Type B pancreatic cell (in vitro differentiated cells): ENCODE results near the gene SIK3. TPM values are rescaled to one million over a fixed set of nuclear protein-coding genes. Genes with fewer than 3 reads are reported as not detected.

Experiments used
- DNase-seq: peaks from one replicate; pipeline ENCODE4 v3.0.0; 2021; ENCODE audit warnings: mixed read lengths; ENCODE audit not compliant: unreplicated experiment; ENCODE audit errors: extremely low spot score
- H3K27ac Mint-ChIP-seq: 2 replicates; pipeline ENCODE4 v1.8.0; 2021; ENCODE audit warnings: mild to moderate bottlenecking, mixed read lengths
- H3K27me3 Mint-ChIP-seq: 2 replicates; pipeline ENCODE4 v1.8.0; 2021; ENCODE audit warnings: mixed read lengths
- H3K36me3 Mint-ChIP-seq: 2 replicates; pipeline ENCODE4 v1.8.0; 2021; ENCODE audit warnings: mixed read lengths
- H3K4me1 Mint-ChIP-seq: one replicate; pipeline ENCODE4 v1.8.0; 2021; ENCODE audit warnings: mixed read lengths; ENCODE audit not compliant: unreplicated experiment
- H3K4me3 Mint-ChIP-seq: 2 replicates; pipeline ENCODE4 v1.8.0; 2021; ENCODE audit warnings: mild to moderate bottlenecking, mixed read lengths
- H3K9me3 Mint-ChIP-seq: 2 replicates; pipeline ENCODE4 v1.8.0; 2021; ENCODE audit warnings: mixed read lengths
- CTCF ChIP-seq: fragments of 200-600 bp; sonication (generic); conservative IDR thresholded peaks from 2 replicates; pipeline ENCODE4 v1.5.0; 2021; ENCODE audit warnings: antibody characterized with exemption, mild to moderate bottlenecking
- total RNA-seq: library from RNA; stranded (reverse); gene quantifications from 2 replicates; pipeline ENCODE4 v1.2.1, GENCODE V29; 2021; ENCODE audit warnings: low replicate concordance

The SIK3 gene
- total RNA-seq, 1 donor from 2014 or later, result 39.9 TPM

DNA sequence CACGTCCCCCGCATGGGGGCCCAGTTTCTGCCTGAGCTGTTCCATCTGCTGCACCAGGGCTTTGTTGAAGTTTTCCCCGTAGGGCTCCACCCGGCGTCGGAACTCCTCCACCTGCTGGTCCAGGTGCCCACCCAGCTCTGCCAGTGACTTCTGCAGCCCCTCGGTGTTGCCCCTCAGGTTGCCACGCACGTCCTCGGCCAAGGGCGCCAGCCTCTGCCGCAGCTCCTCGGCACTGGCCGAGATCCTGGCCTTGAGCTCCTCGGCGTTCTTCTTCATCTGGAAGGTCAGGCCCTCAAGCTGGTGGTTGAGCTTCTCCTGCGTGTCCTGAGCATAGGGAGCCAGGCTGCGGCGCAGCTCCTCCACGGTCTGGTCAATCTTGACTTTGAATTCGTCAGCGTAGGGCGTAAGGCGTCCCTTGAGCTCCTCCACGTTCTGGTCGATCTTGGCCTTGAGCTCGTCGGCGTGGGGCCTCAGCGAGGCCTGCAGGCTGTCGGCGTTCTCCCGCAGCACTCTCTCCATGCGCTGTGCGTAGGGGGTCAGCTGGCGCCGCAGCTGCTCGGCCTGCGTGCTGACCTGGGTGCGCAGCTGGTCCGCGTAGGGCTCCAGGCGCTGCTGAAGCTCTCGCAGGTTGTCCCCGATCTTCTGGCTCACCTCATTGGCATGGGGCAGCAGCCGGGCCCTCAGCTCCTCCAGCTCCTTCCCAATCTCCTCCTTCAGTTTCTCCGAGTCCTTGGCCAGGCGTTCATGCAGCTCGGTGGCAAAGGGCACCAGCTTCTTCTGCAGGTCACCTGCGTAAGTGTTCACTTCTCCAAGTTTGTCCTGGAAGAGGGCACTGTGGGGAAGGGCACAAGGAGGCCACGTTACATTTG is 276.9 kb downstream of the SIK3 start:
- Mint-ChIP-seq H3K9me3 (no peaks in the 10 kb centered on the region), H3K4me3 (no peak overlapping the region), H3K36me3 (no peaks in the 10 kb centered on the region), H3K27ac (no peak overlapping the region), H3K4me1 (peaks cover under 1% of the 10 kb centered on the region), H3K27me3 (no peaks in the 10 kb centered on the region)
- no peak for TF ChIP-seq CTCF
- DNase-seq, result no peak

DNA sequence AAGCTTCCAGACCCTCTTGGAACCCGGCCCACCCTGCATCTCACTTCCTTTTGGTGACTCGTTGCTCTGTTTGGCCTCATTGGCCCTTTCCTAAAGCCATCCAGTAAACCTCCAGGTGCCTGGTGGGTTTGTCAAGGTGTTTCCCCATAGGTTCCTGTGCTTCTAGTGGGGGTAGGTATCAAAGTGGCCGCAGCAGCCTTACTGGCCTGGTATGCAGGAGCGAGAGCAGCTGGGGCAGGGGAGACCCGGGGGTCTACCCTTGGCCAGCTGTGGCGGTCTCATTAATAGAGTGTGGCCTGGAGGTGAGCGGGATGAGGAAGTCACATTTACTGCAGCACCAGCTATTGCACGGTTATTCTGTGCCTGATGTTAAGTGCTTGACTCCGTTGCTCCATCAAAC is 279.2 kb downstream of the SIK3 start:
- H3K27ac Mint-ChIP-seq, result no peak overlapping the region
- DNase-seq, result no peak
- TF ChIP-seq CTCF, result no peak
- no peaks in the 10 kb centered on the region for H3K9me3 Mint-ChIP-seq
- no peaks in the 10 kb centered on the region for H3K4me1 Mint-ChIP-seq
- no peaks in the 10 kb centered on the region for H3K27me3 Mint-ChIP-seq
- no peak overlapping the region for H3K4me3 Mint-ChIP-seq
- no peaks in the 10 kb centered on the region for H3K36me3 Mint-ChIP-seq

DNA sequence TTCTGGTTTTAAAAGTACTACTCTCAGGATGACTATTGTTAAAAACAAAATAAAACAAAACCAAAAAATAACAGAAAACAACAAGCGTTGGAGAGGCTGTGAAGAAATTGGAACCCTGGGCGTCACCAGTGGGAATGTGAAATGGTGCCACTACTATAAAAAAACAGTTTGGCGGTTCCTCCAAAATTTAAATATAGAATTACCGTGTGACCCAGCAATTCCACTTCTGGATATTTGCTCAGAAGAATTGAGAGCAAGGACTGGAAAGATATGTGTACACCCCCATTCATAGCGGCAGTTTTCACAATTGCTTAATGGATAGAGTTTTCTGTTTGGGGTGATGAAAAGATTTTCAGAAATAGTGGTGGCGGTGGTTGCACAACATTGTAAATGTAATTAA is 283.7 kb downstream of the SIK3 start:
- H3K9me3 Mint-ChIP-seq, result no peaks in the 10 kb centered on the region
- H3K27ac Mint-ChIP-seq, result no peak overlapping the region
- no peak for TF ChIP-seq CTCF
- no peak for DNase-seq
- H3K36me3 Mint-ChIP-seq, result no peaks in the 10 kb centered on the region
- no peaks in the 10 kb centered on the region for H3K27me3 Mint-ChIP-seq
- no peak overlapping the region for H3K4me3 Mint-ChIP-seq
- H3K4me1 Mint-ChIP-seq, result no peaks in the 10 kb centered on the region

- no peak for DNase-seq
- Mint-ChIP-seq H3K36me3 (no peaks in the 10 kb centered on the region), H3K4me1 (no peaks in the 10 kb centered on the region), H3K27me3 (no peaks in the 10 kb centered on the region), H3K9me3 (peaks cover 3% of the 10 kb centered on the region), H3K4me3 (no peak overlapping the region), H3K27ac (no peak overlapping the region)
- no peak for TF ChIP-seq CTCF
These were observed 284.3 kb downstream of the SIK3 start for GRCh38 chr11:116813781-116814471.

GRCh38 chr11:116813170-116813569 is 285.1 kb downstream of the SIK3 start:
- Mint-ChIP-seq H3K27ac (no peak overlapping the region), H3K36me3 (no peaks in the 10 kb centered on the region), H3K4me3 (no peak overlapping the region), H3K27me3 (no peaks in the 10 kb centered on the region), H3K4me1 (no peaks in the 10 kb centered on the region), H3K9me3 (peaks cover 4% of the 10 kb centered on the region)
- no peak for TF ChIP-seq CTCF
- DNase-seq, result no peak
